ENCODE measurements around the gene MED27.
A peak's percentile ranks its signal among the peaks of the same experiment; 100 is the strongest.

The MED27 gene

DNA sequence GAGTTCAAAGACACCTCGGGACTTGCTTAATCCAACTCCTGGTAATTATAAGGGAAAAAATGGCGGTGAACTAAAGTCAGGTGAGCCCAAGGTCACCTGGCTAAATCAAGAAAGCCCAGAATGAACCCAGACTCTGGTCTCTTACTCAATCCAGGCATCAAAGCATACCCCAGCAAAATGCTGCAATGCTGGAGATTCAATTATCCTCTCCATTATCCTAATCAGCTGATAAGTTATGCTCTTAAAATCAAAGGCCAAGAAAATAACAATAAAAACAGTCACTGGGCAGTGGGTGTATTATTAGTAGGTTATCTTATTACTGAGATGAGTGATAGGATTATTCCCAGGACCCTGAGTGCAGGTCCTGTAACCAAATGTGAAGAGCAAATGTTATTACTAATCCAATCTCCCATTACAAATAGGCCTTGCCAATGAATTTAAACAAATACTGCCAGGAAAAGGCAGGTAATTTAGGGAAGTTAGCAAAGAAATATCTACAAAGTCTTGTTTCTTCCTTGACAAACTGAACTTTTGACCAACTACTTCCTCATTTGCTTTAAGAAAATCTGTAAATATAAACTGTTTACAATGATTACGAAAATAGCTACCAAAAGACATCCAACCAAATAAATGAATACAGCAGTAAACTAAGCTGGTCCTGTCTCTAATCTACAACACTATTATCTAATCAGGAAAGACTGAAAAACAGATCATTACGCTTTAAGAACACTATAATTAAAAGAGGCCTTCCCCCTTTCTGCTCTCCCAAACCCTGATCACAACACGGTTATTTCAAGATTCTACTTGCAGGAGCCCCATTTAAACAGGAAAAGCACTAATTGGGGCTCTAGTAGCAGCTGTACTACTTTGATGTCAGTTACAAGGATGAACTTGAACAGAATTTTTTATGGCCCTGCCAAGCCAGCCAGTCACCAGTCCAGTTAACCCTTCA is 103.2 kb downstream of the MED27 start:
- TF ChIP-seq, protein P1, sequence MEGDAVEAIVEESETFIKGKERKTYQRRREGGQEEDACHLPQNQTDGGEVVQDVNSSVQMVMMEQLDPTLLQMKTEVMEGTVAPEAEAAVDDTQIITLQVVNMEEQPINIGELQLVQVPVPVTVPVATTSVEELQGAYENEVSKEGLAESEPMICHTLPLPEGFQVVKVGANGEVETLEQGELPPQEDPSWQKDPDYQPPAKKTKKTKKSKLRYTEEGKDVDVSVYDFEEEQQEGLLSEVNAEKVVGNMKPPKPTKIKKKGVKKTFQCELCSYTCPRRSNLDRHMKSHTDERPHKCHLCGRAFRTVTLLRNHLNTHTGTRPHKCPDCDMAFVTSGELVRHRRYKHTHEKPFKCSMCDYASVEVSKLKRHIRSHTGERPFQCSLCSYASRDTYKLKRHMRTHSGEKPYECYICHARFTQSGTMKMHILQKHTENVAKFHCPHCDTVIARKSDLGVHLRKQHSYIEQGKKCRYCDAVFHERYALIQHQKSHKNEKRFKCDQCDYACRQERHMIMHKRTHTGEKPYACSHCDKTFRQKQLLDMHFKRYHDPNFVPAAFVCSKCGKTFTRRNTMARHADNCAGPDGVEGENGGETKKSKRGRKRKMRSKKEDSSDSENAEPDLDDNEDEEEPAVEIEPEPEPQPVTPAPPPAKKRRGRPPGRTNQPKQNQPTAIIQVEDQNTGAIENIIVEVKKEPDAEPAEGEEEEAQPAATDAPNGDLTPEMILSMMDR (IDR thresholded peaks at IDR 0.05; ENCODE audit: control insufficient read depth, extremely low read depth, insufficient read depth): no peak
- peak overlapping the region; percentile 3; the same call in 1 of the 2 replicates for H3K4me3 ChIP-seq (ENCODE audit: low read depth, low read length)
- peak; percentile 51 for DNase-seq (ENCODE audit: low read depth)

DNA sequence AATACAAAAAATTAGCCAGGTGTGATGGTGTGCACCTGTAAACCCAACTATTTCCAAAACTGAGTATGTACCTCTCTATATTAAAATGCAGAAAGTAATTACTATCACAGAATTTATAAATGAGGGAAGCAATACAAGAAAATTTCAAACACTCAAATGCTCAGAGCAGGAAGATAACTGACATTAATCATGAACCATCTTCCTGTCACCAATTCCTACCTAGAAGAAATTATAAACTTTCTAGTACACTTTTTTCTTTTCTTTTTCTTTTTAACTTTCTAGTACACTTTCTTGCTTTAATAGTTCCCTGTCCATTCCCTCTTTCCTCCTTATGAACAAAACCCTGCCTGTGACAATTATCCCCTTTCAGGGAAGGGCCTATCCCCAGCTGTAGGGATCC is 106.8 kb downstream of the MED27 start:
- no peak for DNase-seq (ENCODE audit: low read depth)
- TF ChIP-seq, protein P1 (IDR thresholded peaks at IDR 0.05; ENCODE audit: control insufficient read depth, extremely low read depth, insufficient read depth): no peak
- H3K4me3 ChIP-seq (ENCODE audit: low read depth, low read length): no peak overlapping the region

DNA sequence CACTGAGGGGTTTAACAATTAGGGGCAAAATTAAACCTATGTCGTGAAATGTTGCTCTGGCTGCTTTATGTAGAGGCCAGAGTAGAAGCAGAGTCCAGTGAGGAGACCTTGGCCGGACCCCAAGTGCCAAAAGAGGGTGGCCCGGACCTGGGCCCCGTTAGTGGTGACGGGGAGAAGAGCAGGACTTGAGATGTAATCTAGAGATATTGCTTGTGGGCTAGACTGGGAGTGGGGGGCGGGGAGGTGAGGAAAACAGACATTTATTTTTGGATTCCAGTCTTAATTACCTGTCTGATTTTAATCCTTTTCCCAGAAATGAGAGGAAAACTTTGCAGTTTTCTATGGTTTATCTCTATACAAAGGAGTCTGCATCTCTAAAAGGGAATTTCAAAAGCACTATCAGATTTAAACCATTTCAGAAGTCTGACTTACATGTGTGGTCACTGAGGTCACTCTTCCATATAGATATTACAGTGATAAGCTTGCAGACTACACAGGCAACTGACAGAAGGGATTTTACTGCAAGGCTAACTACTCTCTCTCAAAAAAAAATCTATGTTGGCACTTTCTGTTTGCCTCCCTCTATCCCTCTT is 108.1 kb downstream of the MED27 start:
- no peak for DNase-seq (ENCODE audit: low read depth)
- TF ChIP-seq, protein P1 (IDR thresholded peaks at IDR 0.05; ENCODE audit: control insufficient read depth, extremely low read depth, insufficient read depth): no peak
- H3K4me3 ChIP-seq (ENCODE audit: low read depth, low read length): no peak overlapping the region

DNA sequence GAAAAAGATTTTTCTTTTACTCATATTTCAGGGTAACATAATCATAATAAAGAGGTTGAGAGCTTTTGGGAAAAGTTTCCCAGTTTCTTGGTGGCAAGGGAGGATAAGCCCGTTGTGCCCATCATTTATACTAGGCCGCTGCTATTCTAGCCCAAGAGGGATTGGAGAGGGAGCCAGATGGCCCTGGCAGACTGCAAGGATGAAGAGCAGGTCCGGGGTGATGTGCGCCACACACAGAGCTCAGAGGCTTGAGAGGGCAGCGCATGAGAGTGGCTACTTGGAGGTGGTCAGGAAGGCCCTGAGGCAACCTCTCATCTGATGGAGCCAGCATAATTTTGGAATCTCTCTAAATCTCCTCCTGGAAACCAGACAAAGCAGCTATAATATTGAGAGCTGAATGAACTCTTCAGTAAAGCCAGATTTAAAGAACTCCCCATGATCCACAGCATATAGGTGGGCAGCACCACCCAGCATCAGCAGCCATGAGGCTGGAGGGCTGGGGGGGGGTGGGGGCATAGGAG is 110.1 kb downstream of the MED27 start:
- H3K4me3 ChIP-seq (ENCODE audit: low read depth, low read length): no peak overlapping the region
- no peak for DNase-seq (ENCODE audit: low read depth)
- TF ChIP-seq, protein P1 (IDR thresholded peaks at IDR 0.05; ENCODE audit: control insufficient read depth, extremely low read depth, insufficient read depth): no peak

DNA sequence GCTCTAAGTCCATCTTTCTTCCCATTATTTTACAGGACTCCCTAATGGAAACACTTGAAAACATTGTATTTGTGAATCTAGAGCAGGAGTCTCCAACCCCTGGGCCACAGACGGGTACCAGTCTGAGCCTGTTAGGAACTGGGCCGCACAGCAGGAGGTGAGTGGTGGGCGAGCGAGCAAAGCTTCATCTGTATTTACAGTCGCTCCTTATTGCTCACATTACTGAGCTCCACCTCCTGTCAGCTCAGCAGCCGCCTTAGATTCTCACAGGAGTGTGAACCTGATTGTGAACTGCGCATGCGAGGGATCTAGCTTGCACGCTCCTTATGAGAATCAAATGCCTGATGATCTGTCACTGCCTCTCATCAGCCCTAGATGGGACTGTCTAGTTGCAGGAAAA is 111.0 kb downstream of the MED27 start:
- H3K4me3 ChIP-seq (ENCODE audit: low read depth, low read length): no peak overlapping the region
- no peak for DNase-seq (ENCODE audit: low read depth)
- TF ChIP-seq, protein P1 (IDR thresholded peaks at IDR 0.05; ENCODE audit: control insufficient read depth, extremely low read depth, insufficient read depth): no peak

DNA sequence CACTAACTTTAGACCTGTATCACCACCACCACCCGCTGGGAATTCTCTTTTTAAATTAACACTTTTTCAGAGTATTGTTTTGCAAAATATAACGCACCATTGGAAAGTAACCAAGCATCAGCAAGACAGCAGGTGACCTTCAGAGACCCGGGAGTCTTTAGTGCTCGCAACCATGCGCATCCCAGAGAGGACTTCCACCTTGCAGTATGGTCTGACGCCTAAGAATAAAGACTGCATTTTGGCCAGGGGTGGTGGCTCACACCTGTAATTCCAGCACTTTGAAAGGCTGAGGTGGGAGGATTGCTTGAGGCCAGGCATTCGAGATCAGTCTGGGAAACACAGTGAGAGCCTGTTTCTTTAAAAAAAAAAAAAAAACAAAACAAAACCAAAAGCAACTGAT is 113.8 kb downstream of the MED27 start:
- DNase-seq (ENCODE audit: low read depth): no peak
- TF ChIP-seq, protein P1 (IDR thresholded peaks at IDR 0.05; ENCODE audit: control insufficient read depth, extremely low read depth, insufficient read depth): no peak

More for the DNA sequence above, 113.8 kb downstream of the MED27 start:
- H3K4me3 ChIP-seq (ENCODE audit: low read depth, low read length): no peak overlapping the region
